Measurements from ENCODE around the gene IFT81. TPM values are rescaled to one million over a fixed set of nuclear protein-coding genes. Genes with fewer than 3 reads are reported as not detected.

Gene IFT81
- total RNA-seq, 4 donors from 2014 or later, result 3.4 to 9.2 (median 8.1) TPM

DNA sequence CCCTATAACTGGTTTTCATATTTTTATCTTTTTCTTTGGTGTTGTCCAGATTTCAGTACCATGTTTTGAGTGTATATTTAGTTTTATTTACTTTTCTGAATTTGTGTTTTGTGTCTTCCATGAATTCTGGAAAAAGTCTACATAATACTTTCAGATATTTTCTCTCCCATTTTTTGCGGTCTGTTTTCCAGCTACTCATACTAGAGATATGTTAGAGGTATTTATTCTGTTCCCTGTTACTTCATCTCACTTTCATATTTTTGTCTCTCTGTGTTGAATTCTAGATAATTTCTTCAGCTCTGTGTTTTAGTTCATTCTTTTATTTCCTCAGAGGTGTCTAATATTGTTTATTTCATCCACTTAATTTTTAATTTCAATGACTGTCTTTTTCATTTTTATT, 74.2 kb downstream of the IFT81 start:
- TF ChIP-seq, protein P1, sequence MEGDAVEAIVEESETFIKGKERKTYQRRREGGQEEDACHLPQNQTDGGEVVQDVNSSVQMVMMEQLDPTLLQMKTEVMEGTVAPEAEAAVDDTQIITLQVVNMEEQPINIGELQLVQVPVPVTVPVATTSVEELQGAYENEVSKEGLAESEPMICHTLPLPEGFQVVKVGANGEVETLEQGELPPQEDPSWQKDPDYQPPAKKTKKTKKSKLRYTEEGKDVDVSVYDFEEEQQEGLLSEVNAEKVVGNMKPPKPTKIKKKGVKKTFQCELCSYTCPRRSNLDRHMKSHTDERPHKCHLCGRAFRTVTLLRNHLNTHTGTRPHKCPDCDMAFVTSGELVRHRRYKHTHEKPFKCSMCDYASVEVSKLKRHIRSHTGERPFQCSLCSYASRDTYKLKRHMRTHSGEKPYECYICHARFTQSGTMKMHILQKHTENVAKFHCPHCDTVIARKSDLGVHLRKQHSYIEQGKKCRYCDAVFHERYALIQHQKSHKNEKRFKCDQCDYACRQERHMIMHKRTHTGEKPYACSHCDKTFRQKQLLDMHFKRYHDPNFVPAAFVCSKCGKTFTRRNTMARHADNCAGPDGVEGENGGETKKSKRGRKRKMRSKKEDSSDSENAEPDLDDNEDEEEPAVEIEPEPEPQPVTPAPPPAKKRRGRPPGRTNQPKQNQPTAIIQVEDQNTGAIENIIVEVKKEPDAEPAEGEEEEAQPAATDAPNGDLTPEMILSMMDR (IDR thresholded peaks at IDR 0.05; ENCODE audit: low read depth), result no peak

DNA sequence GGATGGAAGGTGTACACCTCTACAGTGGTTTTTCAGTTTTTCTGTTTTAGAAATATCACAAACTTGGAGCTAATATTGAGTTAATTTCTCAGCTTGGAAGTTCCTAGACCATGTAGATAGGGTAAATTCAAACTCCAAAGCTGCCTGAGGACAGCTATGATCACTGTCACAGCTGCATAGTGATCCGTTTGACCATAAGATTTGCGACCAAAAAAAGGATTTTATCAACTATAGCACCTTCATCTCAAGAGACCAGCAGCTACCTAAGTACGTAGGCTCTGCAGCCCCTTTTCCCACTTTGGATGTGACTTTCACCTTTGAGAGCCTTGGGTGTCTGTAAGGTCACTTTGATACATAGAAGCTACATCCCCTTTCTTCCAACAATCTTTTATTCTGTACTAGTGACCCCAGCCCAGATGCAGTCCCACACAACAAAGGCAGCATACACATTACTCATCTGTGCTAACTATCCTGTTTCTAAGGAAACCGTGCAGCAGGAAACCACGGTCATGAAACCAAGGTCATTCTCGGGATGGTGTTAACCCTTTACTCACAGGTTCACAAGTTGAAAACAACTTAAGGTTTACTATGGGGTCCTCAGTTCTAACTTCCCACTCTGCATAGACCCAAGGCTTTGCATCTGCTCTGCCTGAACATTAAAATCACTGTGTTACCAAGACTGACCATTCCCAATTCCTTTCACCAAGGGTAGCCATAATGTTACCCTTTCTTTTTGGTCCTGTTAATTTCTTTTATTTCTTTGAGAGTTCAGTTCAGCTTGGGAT, 75.4 kb downstream of the IFT81 start:
- TF ChIP-seq, protein P1 (IDR thresholded peaks at IDR 0.05; ENCODE audit: low read depth), result no peak

DNA sequence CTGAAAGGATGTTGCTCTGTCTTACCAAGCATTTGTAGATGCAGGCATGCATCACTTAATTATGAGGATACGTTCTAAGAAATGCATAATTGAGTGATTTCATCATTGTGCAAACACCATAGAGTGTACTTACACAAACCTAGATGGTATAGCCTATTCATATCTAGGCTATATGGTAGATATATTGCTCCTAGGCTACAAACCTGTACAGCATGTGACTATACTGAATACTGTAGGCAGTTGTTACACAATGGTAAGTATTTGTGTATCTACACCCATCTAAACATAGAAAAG, 75.9 kb downstream of the IFT81 start:
- TF ChIP-seq, protein P1 (IDR thresholded peaks at IDR 0.05; ENCODE audit: low read depth), result no peak

DNA sequence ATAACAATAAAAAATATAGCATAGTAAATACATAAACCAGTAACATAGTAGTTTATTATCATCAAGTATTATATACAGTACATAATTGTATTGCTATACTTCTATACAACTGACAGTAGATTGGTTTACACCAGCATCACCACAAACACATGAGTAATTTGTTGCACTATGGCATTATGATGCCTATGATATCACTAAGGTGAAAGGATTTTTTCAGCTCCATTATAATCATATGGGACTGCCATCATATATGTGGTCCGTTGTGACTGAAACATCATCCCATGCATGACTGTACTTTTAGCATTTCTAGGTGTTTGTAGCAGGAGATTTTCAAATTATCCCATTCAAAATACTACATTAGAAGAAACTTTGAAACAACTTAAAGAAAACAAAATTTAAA, 77.8 kb downstream of the IFT81 start:
- TF ChIP-seq, protein P1 (IDR thresholded peaks at IDR 0.05; ENCODE audit: low read depth), result no peak

DNA sequence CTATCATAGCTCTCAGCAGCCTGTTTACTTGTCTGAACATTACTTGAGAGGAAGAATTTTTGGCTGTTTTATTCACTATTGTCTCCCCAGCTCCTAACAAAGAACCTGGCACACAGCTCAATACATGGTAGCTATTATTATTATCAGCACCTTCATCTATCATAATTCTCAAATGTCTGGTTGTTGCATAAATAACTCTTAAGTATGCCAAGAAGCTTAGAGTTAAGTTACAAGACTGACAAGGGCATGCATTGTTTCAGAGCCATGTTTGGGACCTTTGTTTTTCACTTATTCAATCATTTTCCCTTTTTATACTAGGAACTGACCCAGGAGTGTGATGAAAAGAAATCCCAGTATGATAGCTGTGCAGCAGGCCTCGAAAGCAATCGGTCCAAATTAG, 79.4 kb downstream of the IFT81 start:
- TF ChIP-seq, protein P1 (IDR thresholded peaks at IDR 0.05; ENCODE audit: low read depth), result no peak

DNA sequence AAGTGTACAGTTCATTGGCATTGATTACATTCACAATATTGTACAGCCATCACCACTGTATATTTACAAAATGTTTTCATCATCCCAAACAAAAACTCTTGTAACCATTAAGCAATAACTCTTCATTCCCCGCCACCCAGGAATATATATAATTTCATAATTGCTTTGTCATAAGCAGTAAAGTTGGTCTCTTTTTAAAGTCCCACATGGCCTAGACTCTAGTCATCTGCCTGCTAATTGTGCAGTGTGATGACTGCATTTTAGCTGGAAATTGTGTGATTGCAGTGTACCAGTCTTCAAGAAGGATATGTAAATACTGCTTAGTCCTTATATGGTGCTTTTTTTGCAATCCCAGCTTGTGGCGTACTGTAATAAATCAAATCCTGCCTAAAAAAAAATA, 81.8 kb downstream of the IFT81 start:
- TF ChIP-seq, protein P1 (IDR thresholded peaks at IDR 0.05; ENCODE audit: low read depth), result no peak

DNA sequence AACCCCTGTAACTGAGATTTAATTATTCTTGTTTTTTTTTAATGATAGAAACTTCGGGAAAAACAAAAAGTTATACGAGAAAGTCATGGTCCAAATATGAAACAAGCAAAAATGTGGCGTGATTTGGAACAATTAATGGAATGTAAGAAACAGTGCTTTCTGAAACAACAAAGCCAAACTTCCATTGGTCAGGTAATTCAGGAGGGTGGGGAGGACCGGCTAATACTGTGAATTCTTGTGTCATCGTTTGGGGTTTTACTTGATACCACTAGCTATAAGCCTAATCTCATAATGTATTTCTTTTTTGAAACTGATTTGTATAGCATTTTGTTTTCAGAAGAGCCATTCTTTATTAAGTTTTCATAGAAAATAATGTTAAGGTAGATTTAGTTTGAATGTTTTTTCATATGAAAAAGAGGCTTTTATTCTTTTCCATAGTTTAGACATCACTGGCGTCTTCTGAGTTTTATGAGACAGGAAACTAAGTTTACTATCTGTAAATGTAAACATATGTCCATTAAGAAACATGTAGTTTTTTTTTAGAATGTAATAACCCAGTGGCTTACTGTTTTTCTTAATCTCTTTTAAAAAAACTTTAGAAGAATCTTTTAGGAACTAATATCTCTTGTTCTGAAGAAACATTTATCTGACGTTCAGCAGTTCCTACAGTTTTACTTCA, 94.0 kb downstream of the IFT81 start:
- TF ChIP-seq, protein P1 (IDR thresholded peaks at IDR 0.05; ENCODE audit: low read depth), result no peak

Data from subcutaneous adipose tissue (tissue), 4 donors.